Adrenal gland (tissue), 12 donors: ENCODE results near the gene TMEM259. TPM values are rescaled to one million over a fixed set of nuclear protein-coding genes. Genes with fewer than 3 reads are reported as not detected.

Experiments used
- DNase-seq, 7 donors: peaks; one replicate each; pipeline ENCODE4 v3.0.0-alpha.2; 2019 to 2020
- H3K27ac ChIP-seq, 5 donors: fragments of 200-600 bp; sonication (generic) in 4 of 5; 1 replicate in 3 of 5; 2 replicates in 2 of 5; pipeline versions ENCODE4 v1.5.1 to v1.8.0; 2016 to 2020; ENCODE audit warnings: mild to moderate bottlenecking in 1 of 5
- H3K27me3 ChIP-seq: fragments of 200-600 bp; 2 replicates; pipeline ENCODE4 v1.8.0; 2021
- H3K36me3 ChIP-seq, 2 donors: fragments of 200-600 bp; replicated peaks in 1 of 2; 1 replicate in 1 of 2; 2 replicates in 1 of 2; pipeline versions ENCODE4 v1.5.1 to v1.8.0; 2018 to 2022
- H3K4me1 ChIP-seq, 2 donors: fragments of 200-600 bp; replicated peaks in 1 of 2; 1 replicate in 1 of 2; 2 replicates in 1 of 2; pipeline versions ENCODE4 v1.5.1 to v1.8.0; 2018 to 2021
- H3K4me3 ChIP-seq, 4 donors: fragments of 200-600 bp; sonication (generic) in 3 of 4; one replicate each; pipeline ENCODE4 v1.5.1; 2016 to 2018
- H3K9me3 ChIP-seq, 3 donors: fragments of 200-600 bp; sonication (generic) in 1 of 3; replicated peaks in 1 of 3; 1 replicate in 2 of 3; 2 replicates in 1 of 3; pipeline versions ENCODE4 v1.5.1 to v1.8.0; 2016 to 2021
- CTCF ChIP-seq, 6 experiments: fragments of 450-650 bp in 4 of 6; fragments of 200-600 bp in 2 of 6; sonication (generic) in 1 of 6; IDR thresholded peaks; 1 replicate in 5 of 6; 2 replicates in 1 of 6; pipeline versions ENCODE4 v1.5.1 to v1.8.0; 2016 to 2021; ENCODE audit warnings: antibody characterized with exemption in 6 of 6, mild to moderate bottlenecking in 2 of 6, moderate library complexity in 1 of 6
- POLR2A ChIP-seq, 2 donors: fragments of 450-650 bp; IDR thresholded peaks; one replicate each; pipeline ENCODE4 v1.6.1; 2017; ENCODE audit warnings: antibody characterized with exemption in 2 of 2, mild to moderate bottlenecking in 2 of 2, moderate library complexity in 1 of 2
- WGBS, 4 donors: extraction: QIAGEN DNeasy Blood & Tissue Kit in 2 of 4; methylation state at CpG; one replicate each; pipeline versions ENCODE4 v1.1.5 to v1.1.7; 2013 to 2017; 5-methylcytosine and 5-hydroxymethylcytosine counted together
- intact Hi-C, 2 donors: fragments of 100-400 bp; cut with DNase I; formaldehyde crosslinking; loops; one replicate each; pipeline versions ENCODE4 v1.14.1 to v1.15.0; 2022 to 2023
- polyA plus RNA-seq, 3 donors: library from polyadenylated mRNA; stranded (reverse); fragments of 200-250 nt in 2 of 3; fragments of 350-450 nt in 1 of 3; fragmentation: Illumina TruSeq in 1 of 3; extraction: RNeasy Lipid Tissue Mini Kit (QIAGEN cat#74804) in 1 of 3; gene quantifications; one replicate each; pipeline ENCODE4 v1.2.3, GENCODE V29; 2013 to 2014
- total RNA-seq, 9 donors: library from RNA; depleted of rRNA in 4 of 9; stranded (reverse); fragments of >200 nt in 4 of 9; fragments of 120-200 nt in 1 of 9; fragmentation: NEBNext Ultra II Directional in 1 of 9; extraction: Animal tissue kit (Norgen Biotek cat#: 25700) in 1 of 9; gene quantifications; one replicate each; pipeline versions ENCODE4 v1.1.0 to v1.2.4, GENCODE V29; 2013 to 2023
- donor health status: healthy with polysubstance abuse.
- donor health status: Bipolar disorder and iron deficiency.
- donor health status: DM: yes; HTN: yes; CAD: no.
- donor health status: DM: no; HTN: no; CAD: no.
- donor health status: DM: no; HTN: no; CAD: no.
- donor health status: DM: yes; HTN: yes; CAD: no.

TMEM259 gene
- total and polyA plus RNA-seq, 12 donors = 79.4 to 743 (median 202) TPM

GRCh38 chr19:982567-983170, 38.3 kb downstream of the TMEM259 start:
- WGBS, 4 donors = 0 to 1% (median 1%) methylated on average over 10 to 45 of the region's 46 CpGs
- TF ChIP-seq CTCF (IDR thresholded peaks at IDR 0.05) (peak; percentile 32 to 99 (median 71)), POLR2A (IDR thresholded peaks at IDR 0.05) (no peak)
- intact Hi-C loops = loop anchor here (1.0 to 5.0 kb wide), 3 partner anchors 59 to 115 kb away; no protein-coding TSS in a partner anchor

GRCh38 chr19:980133-980998, 40.6 kb downstream of the TMEM259 start:
- H3K4me3 ChIP-seq = no peak overlapping the region
- H3K36me3 ChIP-seq = no peaks in the 10 kb centered on the region
- H3K27ac ChIP-seq = no peak overlapping the region
- H3K9me3 ChIP-seq = no peaks in the 10 kb centered on the region
- intact Hi-C loops = loop anchor here (5.0 kb wide), 2 partner anchors 58 to 113 kb away; no protein-coding TSS in a partner anchor
- 39 to 62% (median 51%) methylated on average over 3 to 32 of the region's 32 CpGs for WGBS, 4 donors
- peak in 2 of 7 donors; percentile 45 to 46 for DNase-seq
- peaks cover 5 to 24% of the 10 kb centered on the region in 2 donors for H3K4me1 ChIP-seq
- H3K27me3 ChIP-seq = no peaks in the 10 kb centered on the region
- TF ChIP-seq CTCF (IDR thresholded peaks at IDR 0.05) (no peak), POLR2A (IDR thresholded peaks at IDR 0.05) (no peak)

More at GRCh38 chr19:982567-983170, 38.3 kb downstream of the TMEM259 start:
- Histone ChIP-seq H3K4me3 (peak overlapping the region in 1 of 4 donors; percentile 56), H3K9me3 (no peaks in the 10 kb centered on the region), H3K36me3 (peaks cover 0 to 12% of the 10 kb centered on the region in 2 donors), H3K27ac (peak overlapping the region in 4 of 5 donors; percentile 21 to 58 (median 42)), H3K27me3 (no peaks in the 10 kb centered on the region), H3K4me1 (peaks cover 5 to 24% of the 10 kb centered on the region in 2 donors)
- DNase-seq = peak; percentile 46 to 78 (median 67)

GRCh38 chr19:979318-979741, 41.6 kb downstream of the TMEM259 start:
- peaks cover 5 to 16% of the 10 kb centered on the region in 2 donors for H3K4me1 ChIP-seq
- H3K27ac ChIP-seq = no peak overlapping the region
- WGBS, 4 donors = 73 to 93% (median 80%) methylated on average over 12 to 19 of the region's 19 CpGs
- TF ChIP-seq POLR2A (IDR thresholded peaks at IDR 0.05) (no peak), CTCF (IDR thresholded peaks at IDR 0.05) (no peak)
- intact Hi-C loops = loop anchor here in 1 of 2 donors (10.0 kb wide), 1 partner anchor 215 kb away; no protein-coding TSS in a partner anchor
- no peak for DNase-seq
- no peak overlapping the region for H3K4me3 ChIP-seq
- H3K36me3 ChIP-seq = no peaks in the 10 kb centered on the region
- no peaks in the 10 kb centered on the region for H3K27me3 ChIP-seq
- H3K9me3 ChIP-seq = no peaks in the 10 kb centered on the region

- no peak overlapping the region for H3K4me3 ChIP-seq
- no peaks in the 10 kb centered on the region for H3K27me3 ChIP-seq
- H3K4me1 ChIP-seq = no peaks in the 10 kb centered on the region
- DNase-seq = no peak
- no peak overlapping the region for H3K27ac ChIP-seq
- H3K9me3 ChIP-seq = no peaks in the 10 kb centered on the region
- H3K36me3 ChIP-seq = no peaks in the 10 kb centered on the region
- intact Hi-C loops = loop anchor here in 1 of 2 donors (10.0 kb wide), 1 partner anchor 212 kb away; no protein-coding TSS in a partner anchor
- WGBS, 4 donors = 73 to 92% (median 87%) methylated on average over 2 to 24 of the region's 24 CpGs
- no peak for TF ChIP-seq POLR2A (IDR thresholded peaks at IDR 0.05)
- no peak for TF ChIP-seq CTCF (IDR thresholded peaks at IDR 0.05)
These were observed 43.9 kb downstream of the TMEM259 start for GRCh38 chr19:977058-977464.
